Astrocyte of the spinal cord (primary cell): Measurements from ENCODE around the gene UBTF.

Source experiments
- DNase-seq: peaks from one replicate; pipeline ENCODE4 v3.0.0; 2011; ENCODE audit warnings: low read depth, low spot score
- H3K4me3 ChIP-seq: 2 replicates; pipeline ENCODE4 v1.5.1; 2011; ENCODE audit warnings: low read depth, mild to moderate bottlenecking, low read length, moderate library complexity
- CTCF ChIP-seq: IDR thresholded peaks from 2 replicates; pipeline ENCODE4 v1.5.1; 2012; ENCODE audit warnings: low read depth, mild to moderate bottlenecking, low read length, inconsistent platforms
- in situ Hi-C: cut with HindIII; loops from 2 replicates; pipeline ENCODE4 v1.10.0; 2017; ENCODE audit warnings: low sequenced_read_pairs

The UBTF gene

DNA sequence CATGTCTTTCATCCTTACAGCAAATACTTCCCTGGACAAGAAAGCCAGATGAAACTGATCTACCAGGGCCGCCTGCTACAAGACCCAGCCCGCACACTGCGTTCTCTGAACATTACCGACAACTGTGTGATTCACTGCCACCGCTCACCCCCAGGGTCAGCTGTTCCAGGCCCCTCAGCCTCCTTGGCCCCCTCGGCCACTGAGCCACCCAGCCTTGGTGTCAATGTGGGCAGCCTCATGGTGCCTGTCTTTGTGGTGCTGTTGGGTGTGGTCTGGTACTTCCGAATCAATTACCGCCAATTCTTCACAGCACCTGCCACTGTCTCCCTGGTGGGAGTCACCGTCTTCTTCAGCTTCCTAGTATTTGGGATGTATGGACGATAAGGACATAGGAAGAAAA is 29.0 kb downstream of the UBTF start:
- no peak for DNase-seq
- TF ChIP-seq CTCF: no peak
- H3K4me3 ChIP-seq: no peak overlapping the region
- in situ Hi-C loops: no loop called here

GRCh38 chr17:44188576-44189403 is 30.7 kb downstream of the UBTF start:
- DNase-seq: no peak
- H3K4me3 ChIP-seq: no peak overlapping the region
- in situ Hi-C loops: no loop called here
- no peak for TF ChIP-seq CTCF

- DNase-seq: peak; percentile 26
- in situ Hi-C loops: no loop called here
- no peak for TF ChIP-seq CTCF
- H3K4me3 ChIP-seq: peak overlapping the region; percentile 99
Observed at GRCh38 chr17:44187131-44187899, 32.2 kb downstream of the UBTF start.

GRCh38 chr17:44186307-44187130 is 33.0 kb downstream of the UBTF start, which contains the start of gene TMUB2:
Gene TMUB2, plus strand, starts transcription at chr17:44186972. Its CDS starts 737 bp downstream, at chr17:44187709.
- TF ChIP-seq CTCF: no peak
- peak; percentile 100 for DNase-seq
- H3K4me3 ChIP-seq: peak within 1 kb of the TSS; percentile 99
- in situ Hi-C loops: no loop called here

- H3K4me3 ChIP-seq: no peak overlapping the region
- no peak for TF ChIP-seq CTCF
- no peak for DNase-seq
- in situ Hi-C loops: no loop called here
Observed at GRCh38 chr17:44184212-44184810, 35.2 kb downstream of the UBTF start.

- in situ Hi-C loops: no loop called here
- no peak overlapping the region for H3K4me3 ChIP-seq
- TF ChIP-seq CTCF: no peak
- DNase-seq: no peak
Observed at GRCh38 chr17:44183024-44183423, 36.5 kb downstream of the UBTF start.
